Measurements from ENCODE around the gene SALL4.

Gene SALL4

DNA sequence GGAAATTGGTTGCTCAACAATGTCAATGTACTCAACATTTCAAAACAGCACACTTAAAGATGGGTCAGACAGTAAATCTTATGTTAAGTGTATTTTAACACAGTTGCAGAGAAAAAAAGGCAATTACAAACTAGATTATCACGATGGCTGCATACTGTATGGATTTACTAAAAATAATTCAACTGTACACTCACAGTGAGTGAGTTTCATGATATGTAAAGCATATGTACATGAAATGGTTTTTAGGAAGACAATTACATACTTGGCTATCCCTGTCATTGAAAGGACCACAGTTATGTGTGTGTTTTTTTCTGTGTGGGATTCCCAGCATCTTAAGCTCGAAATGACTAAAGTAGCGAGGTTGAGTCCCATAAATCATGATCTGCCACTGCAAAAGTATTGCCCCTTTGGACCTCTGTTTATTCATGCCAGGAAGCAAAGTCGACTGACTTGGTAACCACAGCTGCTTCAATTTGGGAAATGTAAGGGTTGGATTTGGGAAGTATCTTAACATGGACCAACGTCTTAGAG, 5.5 kb upstream of the SALL4 start:
- no peaks in the 10 kb centered on the region for H3K36me3 ChIP-seq
- no peak overlapping the region for H3K4me3 ChIP-seq (ENCODE audit: low read depth, low read length)
- H3K27me3 ChIP-seq, result peaks cover 12% of the 10 kb centered on the region
- no peak for DNase-seq
- no peaks in the 10 kb centered on the region; the same call in 1 of the 2 replicates for H3K9me3 ChIP-seq
- no peak for TF ChIP-seq CTCF (IDR thresholded peaks at IDR 0.05; ENCODE audit: low read depth, low read length)
- no peaks in the 10 kb centered on the region for H3K4me1 ChIP-seq

GRCh38 chr20:51804754-51805153, 2.4 kb upstream of the SALL4 start:
- no peaks in the 10 kb centered on the region for H3K36me3 ChIP-seq
- no peaks in the 10 kb centered on the region; the same call in 1 of the 2 replicates for H3K9me3 ChIP-seq
- peaks cover 43% of the 10 kb centered on the region for H3K27me3 ChIP-seq
- H3K4me1 ChIP-seq, result no peaks in the 10 kb centered on the region
- no peak for TF ChIP-seq CTCF (IDR thresholded peaks at IDR 0.05; ENCODE audit: low read depth, low read length)
- H3K4me3 ChIP-seq (ENCODE audit: low read depth, low read length), result no peak overlapping the region
- no peak for DNase-seq

DNA sequence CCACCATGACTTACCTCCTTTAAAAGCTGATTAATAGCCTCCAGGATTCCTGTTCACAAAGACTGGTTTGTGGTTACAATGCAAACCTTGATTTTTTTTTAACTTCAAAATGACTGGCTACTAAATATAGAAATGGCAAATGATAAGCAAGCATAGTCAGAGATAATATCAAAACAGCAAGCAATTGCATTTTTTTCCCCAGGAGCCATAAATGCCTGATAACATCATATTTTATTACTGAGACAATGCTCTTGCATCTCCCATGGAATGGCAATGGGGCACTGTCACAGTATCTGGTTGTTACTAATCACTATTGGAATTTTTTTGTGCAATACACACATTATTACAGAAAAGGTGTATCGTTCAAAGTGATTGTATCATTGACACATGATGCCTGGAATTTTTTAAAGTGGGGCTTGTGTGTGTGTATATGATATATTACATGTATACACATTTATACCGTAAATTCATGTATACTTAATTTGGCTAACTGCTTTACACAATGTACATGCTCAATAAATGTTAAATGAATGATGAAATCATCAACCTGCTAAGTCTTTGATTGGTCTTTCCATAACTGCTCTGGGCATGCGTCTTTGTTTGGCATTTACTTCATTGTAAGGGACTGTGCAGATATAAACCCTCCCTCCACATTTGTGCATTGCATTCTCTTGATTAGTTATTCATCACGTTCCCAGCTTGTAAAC, 980 bp upstream of the SALL4 start:
- no peaks in the 10 kb centered on the region for H3K4me1 ChIP-seq
- no peak for DNase-seq
- peaks cover 53% of the 10 kb centered on the region for H3K27me3 ChIP-seq
- no peak overlapping the region for H3K4me3 ChIP-seq (ENCODE audit: low read depth, low read length)
- H3K9me3 ChIP-seq, result no peaks in the 10 kb centered on the region; the same call in 1 of the 2 replicates
- H3K36me3 ChIP-seq, result no peaks in the 10 kb centered on the region
- TF ChIP-seq CTCF (IDR thresholded peaks at IDR 0.05; ENCODE audit: low read depth, low read length), result no peak

- peak overlapping the region; percentile 56 for H3K4me3 ChIP-seq (ENCODE audit: low read depth, low read length)
- DNase-seq, result no peak
Measured at GRCh38 chr20:51801823-51802123, 548 bp downstream of the SALL4 start.

GRCh38 chr20:51801122-51801822, 1.0 kb downstream of the SALL4 start:
- peak; percentile 12 for DNase-seq
- H3K9me3 ChIP-seq, result no peaks in the 10 kb centered on the region; the same call in 1 of the 2 replicates
- H3K4me1 ChIP-seq, result no peaks in the 10 kb centered on the region
- H3K4me3 ChIP-seq (ENCODE audit: low read depth, low read length), result peak overlapping the region; percentile 56
- H3K36me3 ChIP-seq, result no peaks in the 10 kb centered on the region
- peaks cover 57% of the 10 kb centered on the region for H3K27me3 ChIP-seq
- peak; percentile 7; the same call in 1 of the 2 replicates for TF ChIP-seq CTCF (IDR thresholded peaks at IDR 0.05; ENCODE audit: low read depth, low read length)

More at GRCh38 chr20:51801823-51802123, 548 bp downstream of the SALL4 start:
- no peaks in the 10 kb centered on the region for H3K36me3 ChIP-seq
- no peaks in the 10 kb centered on the region for H3K4me1 ChIP-seq
- no peaks in the 10 kb centered on the region; the same call in 1 of the 2 replicates for H3K9me3 ChIP-seq
- H3K27me3 ChIP-seq, result peaks cover 57% of the 10 kb centered on the region
- TF ChIP-seq CTCF (IDR thresholded peaks at IDR 0.05; ENCODE audit: low read depth, low read length), result no peak

DNA sequence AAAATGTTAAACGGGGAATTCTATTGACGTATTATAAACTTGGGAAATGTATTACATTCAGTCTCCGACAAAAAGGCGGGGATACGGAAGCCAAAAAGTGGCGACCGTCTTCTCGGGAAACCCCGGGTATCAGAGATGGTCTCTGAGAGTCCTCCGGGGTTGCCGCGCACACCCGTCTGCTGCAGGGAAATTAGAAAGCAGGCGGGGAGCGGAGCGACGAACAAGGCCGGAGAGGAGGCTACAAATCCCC, 1.5 kb downstream of the SALL4 start:
- H3K9me3 ChIP-seq, result no peaks in the 10 kb centered on the region; the same call in 1 of the 2 replicates
- DNase-seq, result no peak
- H3K4me3 ChIP-seq (ENCODE audit: low read depth, low read length), result peak overlapping the region; percentile 56
- TF ChIP-seq CTCF (IDR thresholded peaks at IDR 0.05; ENCODE audit: low read depth, low read length), result no peak
- no peaks in the 10 kb centered on the region for H3K4me1 ChIP-seq
- H3K36me3 ChIP-seq, result no peaks in the 10 kb centered on the region
- H3K27me3 ChIP-seq, result peaks cover 57% of the 10 kb centered on the region
